HG02884 (cell line): ENCODE data around the gene PARVG.

Experiments
- ATAC-seq: cut with Tn5 transposase; IDR thresholded peaks from one replicate; pipeline ENCODE4 v1.9.1; 2021; ENCODE audit warnings: mild to moderate bottlenecking, moderate library complexity; ENCODE audit not compliant: unreplicated experiment

PARVG gene

DNA sequence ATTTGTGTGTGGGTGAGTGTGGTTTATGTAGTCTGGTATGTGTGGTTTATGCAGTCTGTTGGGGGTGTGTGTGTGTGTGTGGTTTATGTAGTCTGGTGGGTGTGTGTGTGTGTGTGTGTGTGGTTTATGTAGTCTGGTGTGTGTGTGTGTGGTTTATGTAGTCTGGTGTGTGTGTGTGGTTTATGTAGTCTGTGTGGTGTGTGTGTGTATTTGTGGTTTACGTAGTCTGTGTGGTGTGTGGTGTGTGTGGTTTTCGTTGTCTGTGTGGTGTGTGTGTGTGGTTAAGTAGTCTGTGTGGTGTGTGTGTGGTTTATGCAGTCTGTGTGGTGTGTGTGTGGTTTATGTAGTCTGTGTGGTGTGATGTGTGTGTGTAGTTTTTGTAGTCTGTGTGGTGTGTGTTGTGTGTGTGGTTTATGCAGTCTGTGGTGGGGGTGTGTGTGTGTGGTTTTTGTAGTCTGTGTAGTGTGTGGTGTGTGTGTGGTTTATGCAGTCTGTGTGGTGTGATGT, 26.2 kb upstream of the PARVG start:
- no peak for ATAC-seq

- no peak for ATAC-seq
Measured at GRCh38 chr22:44155115-44155514, 25.6 kb upstream of the PARVG start.

DNA sequence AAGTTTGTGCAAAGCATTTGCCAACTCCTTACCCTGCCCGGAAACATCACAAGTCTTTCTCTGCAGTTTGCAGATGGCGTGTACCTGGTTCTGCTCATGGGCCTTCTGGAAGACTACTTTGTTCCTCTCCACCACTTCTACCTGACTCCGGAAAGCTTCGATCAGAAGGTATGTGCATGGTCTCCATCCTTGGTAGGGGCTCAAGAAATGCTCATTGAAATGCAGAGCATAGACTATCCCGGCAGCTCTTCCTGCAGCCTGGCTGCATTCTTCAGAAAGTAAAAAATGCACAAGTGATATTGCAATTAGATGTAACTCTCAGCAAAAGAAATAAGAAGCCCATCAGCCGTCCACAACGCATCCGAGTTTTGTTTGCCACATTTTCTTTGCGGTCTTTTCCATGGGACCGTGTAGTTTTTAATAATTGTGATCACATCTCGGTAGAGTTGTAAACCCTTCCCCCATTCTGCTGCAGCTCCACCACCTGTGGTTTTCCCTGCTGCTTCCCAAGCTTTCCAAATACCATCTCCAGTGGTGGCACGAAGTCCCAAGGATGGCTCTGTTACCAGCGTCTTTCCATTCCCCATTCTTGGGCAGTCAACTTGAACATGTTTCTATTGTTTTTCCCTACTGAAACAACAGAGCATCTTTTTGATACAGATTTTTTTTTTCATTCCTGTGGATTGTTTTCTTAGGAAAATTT, 22.7 kb upstream of the PARVG start:
- ATAC-seq = no peak

- no peak for ATAC-seq
Measured at GRCh38 chr22:44158816-44159215, 21.9 kb upstream of the PARVG start.

DNA sequence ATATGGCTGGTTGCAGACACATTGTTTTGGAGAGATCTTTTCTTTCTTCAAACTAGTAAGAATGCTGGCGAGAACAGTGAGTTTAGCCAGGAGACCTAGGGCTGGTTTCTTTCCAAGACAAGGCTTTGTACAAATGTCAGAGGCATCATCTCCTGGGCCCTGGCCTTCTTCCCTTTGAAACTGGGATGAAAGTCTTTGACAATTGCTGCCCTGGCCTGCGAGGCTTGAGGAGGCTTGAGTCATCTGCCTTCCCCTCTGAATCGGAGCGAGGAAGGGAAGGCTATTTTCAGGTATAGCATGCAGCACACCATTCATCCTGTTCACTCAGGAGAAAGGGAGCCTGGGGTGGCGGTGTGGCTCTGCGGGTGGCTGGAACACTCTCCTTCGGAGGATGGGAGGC, 21.5 kb upstream of the PARVG start:
- ATAC-seq = no peak

DNA sequence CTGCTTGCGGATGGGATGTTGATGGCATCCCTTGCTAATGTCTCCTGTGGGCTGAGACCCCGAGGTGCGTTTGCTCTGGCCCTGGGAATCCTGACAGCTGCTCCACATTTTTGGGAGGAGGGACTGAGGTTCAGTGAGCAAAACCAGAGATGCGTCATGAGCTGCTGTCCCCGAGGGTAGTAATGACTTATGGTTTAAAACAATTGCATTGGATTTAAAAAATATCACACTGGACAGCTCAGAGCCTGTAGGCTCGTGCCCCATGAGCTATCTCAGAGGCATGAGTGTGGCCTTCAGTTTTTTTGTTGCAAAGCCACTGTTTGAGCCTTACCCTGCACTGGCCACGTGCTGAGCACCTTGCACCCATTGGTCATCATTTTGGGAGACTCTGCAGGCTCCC, 20.9 kb upstream of the PARVG start:
- no peak for ATAC-seq

GRCh38 chr22:44160421-44160820, 20.3 kb upstream of the PARVG start:
- ATAC-seq = no peak

DNA sequence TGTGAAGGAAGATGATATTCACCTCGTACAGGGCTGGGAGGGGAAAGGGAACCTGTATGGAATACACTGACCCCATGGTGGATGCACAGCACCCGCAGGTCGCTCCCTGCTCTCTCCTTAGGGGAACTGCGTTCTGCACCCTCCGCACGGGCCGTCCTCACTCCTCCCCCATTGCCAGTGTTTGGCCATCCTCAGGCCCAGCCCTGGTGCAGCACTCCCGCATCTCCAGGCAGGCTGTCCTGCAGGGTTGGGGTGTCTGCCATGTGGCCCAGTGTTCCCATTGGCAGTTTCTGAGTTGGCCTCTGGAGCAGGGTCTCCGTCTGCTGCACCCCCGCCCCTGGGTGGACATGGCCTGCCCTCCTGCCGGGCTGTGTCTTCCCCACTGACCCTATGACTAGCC, 19.1 kb upstream of the PARVG start:
- no peak for ATAC-seq

DNA sequence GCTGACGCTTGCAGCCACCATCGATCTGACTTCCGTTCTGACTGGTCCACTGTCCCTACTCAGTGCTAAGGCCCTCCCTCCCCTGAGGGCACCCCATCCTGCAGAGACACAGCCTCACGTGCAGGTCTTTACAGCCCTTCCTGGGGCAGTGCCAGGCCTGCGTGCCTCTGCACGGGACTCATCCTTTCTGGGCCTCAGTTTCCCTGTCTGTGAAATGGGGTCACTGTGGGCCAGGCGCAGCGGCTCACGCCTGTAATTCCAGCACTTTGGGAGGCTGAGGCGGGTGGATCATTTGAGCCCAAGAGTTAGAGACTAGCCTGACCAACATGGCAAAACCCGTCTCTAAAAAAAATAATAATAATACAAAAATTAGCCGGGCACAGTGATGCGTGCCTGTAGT, 17.8 kb upstream of the PARVG start:
- no peak for ATAC-seq

DNA sequence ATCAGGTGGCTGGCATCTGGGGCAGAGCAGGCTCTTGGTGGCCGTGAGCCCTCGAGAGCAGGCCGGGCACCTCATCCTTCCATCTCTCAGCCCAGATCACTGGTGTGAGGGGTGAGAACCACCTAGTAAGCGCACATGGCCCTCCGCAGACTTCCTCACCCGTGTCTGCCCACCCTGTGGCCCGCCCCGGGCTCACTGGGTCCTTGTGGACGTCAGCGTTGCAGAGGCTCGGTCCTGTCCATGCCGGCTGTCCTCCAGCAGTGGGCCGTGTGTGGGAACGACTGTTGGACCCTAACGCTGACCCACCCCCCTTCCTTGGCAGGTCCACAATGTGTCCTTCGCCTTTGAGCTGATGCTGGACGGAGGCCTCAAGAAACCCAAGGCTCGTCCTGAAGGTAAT, 17.2 kb upstream of the PARVG start:
- ATAC-seq = no peak

DNA sequence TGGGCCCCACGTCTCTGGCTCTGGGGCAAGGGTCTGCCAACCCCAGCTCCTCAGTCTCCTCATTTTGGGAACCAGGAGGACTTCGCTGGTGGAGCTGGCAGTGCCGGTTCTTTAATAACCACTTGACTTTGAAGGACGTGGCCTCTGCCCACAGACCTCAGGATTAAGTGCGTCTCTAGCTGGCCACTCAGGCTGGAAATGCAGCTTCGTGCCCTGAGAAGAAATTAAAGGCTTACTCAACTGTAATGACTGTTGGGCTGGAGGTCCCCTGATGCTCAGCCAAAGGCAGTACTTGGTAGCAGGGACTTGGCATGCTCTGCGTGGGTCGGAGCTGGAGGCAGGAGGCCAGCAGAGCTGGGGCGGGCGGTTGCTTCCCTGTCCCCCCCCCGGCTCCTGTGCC, 16.7 kb upstream of the PARVG start:
- ATAC-seq = no peak

GRCh38 chr22:44165286-44165874, 15.3 kb upstream of the PARVG start:
- ATAC-seq = no peak

- no peak for ATAC-seq
Measured at GRCh38 chr22:44166498-44167276, 14.0 kb upstream of the PARVG start.

DNA sequence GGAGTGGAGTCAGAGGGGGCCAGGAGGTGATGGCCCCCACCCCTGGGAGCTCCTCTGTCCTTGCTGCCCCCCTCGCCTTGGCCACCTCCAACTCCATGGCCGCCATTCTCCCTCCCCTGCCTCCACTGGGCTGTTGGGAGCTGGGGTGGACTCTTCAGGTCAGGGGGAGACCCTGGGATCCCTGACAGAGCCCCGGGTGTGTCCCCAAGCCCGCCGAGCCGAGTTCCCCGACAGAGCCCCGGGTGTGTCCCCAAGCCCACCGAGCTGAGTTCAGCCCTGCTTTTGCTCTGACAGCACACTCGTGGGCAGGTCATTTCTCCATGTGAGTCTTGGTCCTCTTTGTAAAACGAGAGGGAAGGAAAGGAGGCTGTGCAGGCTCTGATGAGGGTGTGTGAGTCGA, 13.2 kb upstream of the PARVG start:
- ATAC-seq = no peak

DNA sequence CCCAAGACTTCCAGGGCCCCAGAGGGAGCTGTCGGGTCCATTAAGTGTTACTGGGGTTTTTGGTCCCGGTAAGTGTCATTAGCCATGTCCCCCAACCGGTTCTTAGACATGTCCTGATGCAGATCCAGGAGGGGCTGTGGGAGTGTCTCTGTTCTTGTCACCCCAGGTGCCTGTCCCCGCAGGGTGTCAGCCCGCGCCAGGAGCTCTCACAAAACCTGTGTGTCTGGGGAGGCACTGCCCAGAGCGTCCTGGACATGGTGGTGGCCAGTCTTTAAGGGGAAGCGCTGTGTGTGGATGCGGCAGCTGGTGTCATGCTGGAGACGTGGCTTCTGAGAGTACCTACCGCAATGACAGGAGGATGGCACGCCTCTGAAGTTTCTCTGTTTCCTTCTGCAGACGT, 12.5 kb upstream of the PARVG start:
- no peak for ATAC-seq

GRCh38 chr22:44170470-44170869, 10.3 kb upstream of the PARVG start:
- ATAC-seq = no peak

DNA sequence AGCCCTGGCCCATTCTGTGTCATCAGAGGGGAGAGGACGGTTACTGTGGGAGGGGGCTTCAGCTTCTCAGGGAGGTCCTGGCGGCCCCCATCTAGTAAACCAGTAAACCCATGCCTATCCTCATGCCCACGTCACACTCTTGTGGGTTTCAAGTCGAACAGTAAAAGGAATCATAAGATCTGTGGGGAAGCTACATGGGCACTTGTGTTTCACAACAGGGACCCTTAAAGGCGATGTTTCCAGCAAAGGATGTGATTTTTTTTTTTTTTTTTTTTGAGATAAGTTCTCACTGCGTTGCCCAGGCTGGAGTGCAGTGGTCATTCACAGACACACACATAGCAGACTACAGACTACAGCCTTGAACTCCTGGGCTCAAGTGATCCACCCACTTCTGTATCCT, 9.2 kb upstream of the PARVG start:
- ATAC-seq = no peak

DNA sequence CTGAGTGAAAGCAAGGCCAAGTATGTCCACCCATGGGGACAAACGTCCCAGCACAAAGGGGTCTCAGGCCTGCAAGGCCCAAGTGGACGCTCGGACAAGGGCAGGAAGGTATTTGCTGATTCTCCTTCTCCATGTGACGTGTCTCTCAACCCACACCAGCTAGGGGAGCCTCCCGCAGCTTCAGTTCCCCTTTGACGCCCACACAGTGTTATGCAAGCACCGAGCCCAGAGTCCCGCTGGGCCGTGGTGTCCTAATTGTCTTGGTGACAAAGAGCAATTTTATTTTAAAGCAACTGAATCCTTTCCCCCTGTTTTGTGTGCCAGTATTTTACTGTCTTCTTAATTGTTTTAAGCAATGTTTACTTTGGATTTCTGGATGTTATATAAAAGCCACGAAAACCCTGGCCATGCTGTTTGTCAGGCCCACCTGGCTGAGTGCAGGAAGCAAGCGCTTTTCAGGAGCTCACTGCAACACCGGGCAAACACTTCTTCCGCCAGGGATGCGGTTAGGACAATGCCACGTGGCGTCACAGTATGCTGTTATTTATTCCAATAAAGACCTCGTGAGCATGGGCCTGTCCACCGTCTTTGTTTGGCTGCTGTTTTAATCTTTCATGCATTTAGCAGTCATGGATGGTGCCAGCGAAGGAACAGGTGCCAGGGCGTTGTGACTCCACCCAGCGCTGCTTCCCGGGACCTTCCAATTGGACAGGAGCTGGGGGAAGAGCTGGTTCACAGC, 8.2 kb upstream of the PARVG start:
- no peak for ATAC-seq

- no peak for ATAC-seq
Measured at GRCh38 chr22:44173154-44173553, 7.6 kb upstream of the PARVG start.

GRCh38 chr22:44175676-44176075, 5.0 kb upstream of the PARVG start:
- ATAC-seq = no peak

GRCh38 chr22:44179196-44179988, 1.3 kb upstream of the PARVG start:
- ATAC-seq = no peak
